H1 (cell line): ENCODE data around the gene TGIF1. TPM values are rescaled to one million over a fixed set of nuclear protein-coding genes. Genes with fewer than 3 reads are reported as not detected.

Experiments
- CTCF ChIP-seq, 3 experiments: IDR thresholded peaks; 1 replicate in 2 of 3; 2 replicates in 1 of 3; pipeline versions ENCODE4 v1.5.1 to v1.6.1; 2011; ENCODE audit warnings: low read length in 3 of 3, mild to moderate bottlenecking in 3 of 3, inconsistent platforms in 2 of 3, low read depth in 1 of 3, moderate library complexity in 1 of 3; ENCODE audit not compliant: insufficient read depth in 1 of 3; ENCODE audit errors: control extremely low read depth in 1 of 3
- NANOG ChIP-seq: IDR thresholded peaks from 2 replicates; pipeline ENCODE4 v1.6.1; 2011; ENCODE audit warnings: low read length, low read depth, mild to moderate bottlenecking, inconsistent platforms; ENCODE audit not compliant: insufficient read depth, poor library complexity, severe bottlenecking
- SP4 ChIP-seq: IDR thresholded peaks from 2 replicates; pipeline ENCODE4 v1.6.1; 2012; ENCODE audit warnings: low read length, inconsistent platforms
- TBP ChIP-seq: IDR thresholded peaks from 2 replicates; pipeline ENCODE4 v1.6.1; 2011; ENCODE audit warnings: low read depth, low read length, improper control_type of control experiment
- TCF12 ChIP-seq: IDR thresholded peaks from 2 replicates; pipeline ENCODE4 v1.6.1; 2011; ENCODE audit warnings: low read depth, mild to moderate bottlenecking, low read length
- polyA plus RNA-seq, 7 experiments: library from polyadenylated mRNA; depleted of rRNA in 3 of 7; stranded (reverse) in 5 of 7; unstranded in 2 of 7; fragments of >200 nt in 5 of 7; fragments of 200-250 nt in 2 of 7; gene quantifications; 1 replicate in 5 of 7; 2 replicates in 1 of 7; 4 replicates in 1 of 7; pipeline versions ENCODE4 v1.2.1 to v1.2.3, GENCODE V29; 2011 to 2013; ENCODE audit warnings: missing spikeins in 2 of 7, mixed read lengths in 2 of 7
- total RNA-seq: library from RNA; stranded (reverse); fragmentation: NEBNext Ultra II Directional; extraction: Animal tissue kit (Norgen Biotek cat#: 25700); gene quantifications from 2 replicates; pipeline ENCODE4 v1.2.1, GENCODE V29; 2021

Gene TGIF1
- total and polyA plus RNA-seq, 2 of the 8 experiments (the other 6 are each of a cell fraction or from before 2014, with no cell fraction given): 256 to 262 TPM

GRCh38 chr18:3425446-3425845 lies 24.5 kb upstream of the TGIF1 start (continued):
- TF ChIP-seq CTCF (IDR thresholded peaks at IDR 0.05; ENCODE audit: control extremely low read depth in 1 of 3, insufficient read depth in 1 of 3, low read depth in 1 of 3, low read length in 3 of 3): no peak
- TF ChIP-seq NANOG: no peak
- TF ChIP-seq SP4: no peak
- no peak for TF ChIP-seq TBP
- no peak for TF ChIP-seq TCF12
